Breast epithelium (tissue), 4 donors: Measurements from ENCODE around the gene EVC. TPM values are rescaled to one million over a fixed set of nuclear protein-coding genes. Genes with fewer than 3 reads are reported as not detected.

Experiments
- DNase-seq, 2 donors: peaks; one replicate each; pipeline ENCODE4 v3.0.0-alpha.2; 2019; ENCODE audit warnings: low spot score in 2 of 2
- H3K27ac ChIP-seq, 2 donors: fragments of 200-600 bp; sonication (generic) in 1 of 2; one replicate each; pipeline ENCODE4 v1.5.1; 2016 to 2019; ENCODE audit warnings: mild to moderate bottlenecking in 1 of 2
- H3K27me3 ChIP-seq, 2 donors: fragments of 200-600 bp; sonication (generic) in 1 of 2; one replicate each; pipeline versions ENCODE4 v1.5.1 to v1.6.0; 2017 to 2019; ENCODE audit warnings: control low read depth in 1 of 2, mild to moderate bottlenecking in 1 of 2
- H3K36me3 ChIP-seq: fragments of 200-600 bp; one replicate; pipeline ENCODE4 v1.5.1; 2019
- H3K4me1 ChIP-seq, 2 donors: fragments of 200-600 bp; sonication (generic); one replicate each; pipeline ENCODE4 v1.5.1; 2016 to 2019; ENCODE audit warnings: control low read depth in 1 of 2
- H3K4me3 ChIP-seq, 3 donors: fragments of 200-600 bp; sonication (generic); 1 replicate in 2 of 3; 2 replicates in 1 of 3; pipeline ENCODE4 v1.5.1; 2016 to 2019; ENCODE audit warnings: mild to moderate bottlenecking in 3 of 3, moderate library complexity in 2 of 3
- H3K9me3 ChIP-seq, 2 donors: fragments of 200-600 bp; sonication (generic) in 1 of 2; one replicate each; pipeline ENCODE4 v1.5.1; 2016 to 2019; ENCODE audit warnings: control low read depth in 1 of 2
- CTCF ChIP-seq, 3 donors: fragments of 450-650 bp; IDR thresholded peaks; one replicate each; pipeline ENCODE4 v1.5.1; 2016 to 2017; ENCODE audit warnings: antibody characterized with exemption in 3 of 3, mild to moderate bottlenecking in 3 of 3, moderate library complexity in 3 of 3
- POLR2A ChIP-seq: fragments of 450-650 bp; IDR thresholded peaks from one replicate; pipeline ENCODE4 v1.6.1; 2016; ENCODE audit warnings: antibody characterized with exemption, mild to moderate bottlenecking, moderate library complexity
- POLR2AphosphoS5 ChIP-seq, 3 donors: sonication (generic); formaldehyde crosslinking; IDR thresholded peaks; one replicate each; pipeline ENCODE4 v1.6.1; 2017; ENCODE audit warnings: antibody characterized with exemption in 3 of 3
- intact Hi-C: fragments of 100-400 bp; cut with DNase I; formaldehyde crosslinking; loops from one replicate; pipeline ENCODE4 v1.15.1; 2023; ENCODE audit warnings: low total_unique reads
- total RNA-seq, 3 donors: library from RNA; depleted of rRNA; stranded (reverse); fragments of >200 nt; gene quantifications; one replicate each; pipeline ENCODE4 v1.1.0, GENCODE V29; 2016

EVC gene
- total RNA-seq, 3 donors from 2014 or later: 20.0 to 27.5 (median 25.9) TPM

GRCh38 chr4:5707366-5707765 lies 3.6 kb upstream of the EVC start:
- Histone ChIP-seq H3K36me3 (no peaks in the 10 kb centered on the region), H3K4me1 (peaks cover 6 to 8% of the 10 kb centered on the region in 2 donors), H3K27me3 (no peaks in the 10 kb centered on the region), H3K27ac (peak overlapping the region in 1 of 2 donors; percentile 95), H3K9me3 (no peaks in the 10 kb centered on the region), H3K4me3 (peak overlapping the region; percentile 69 to 98 (median 83))
- TF ChIP-seq POLR2A: no peak
- no peak for TF ChIP-seq CTCF (IDR thresholded peaks at IDR 0.05)
- no peak for TF ChIP-seq POLR2AphosphoS5 (IDR thresholded peaks at IDR 0.05)
- DNase-seq: no peak
- intact Hi-C loops: no loop called here

GRCh38 chr4:5707778-5708448 lies 3.1 kb upstream of the EVC start:
- no peak for TF ChIP-seq CTCF (IDR thresholded peaks at IDR 0.05)
- TF ChIP-seq POLR2A: no peak
- TF ChIP-seq POLR2AphosphoS5 (IDR thresholded peaks at IDR 0.05): no peak
- H3K4me1 ChIP-seq: peaks cover 6 to 8% of the 10 kb centered on the region in 2 donors

GRCh38 chr4:5708449-5709206 lies 2.4 kb upstream of the EVC start, which contains the start of gene EVC2:
Gene EVC2, minus strand, starts transcription at chr4:5708559. Its CDS starts 46 bp downstream, at chr4:5708513.
- Histone ChIP-seq H3K36me3 (no peaks in the 10 kb centered on the region), H3K4me3 (peak within 1 kb of the TSS; percentile 69 to 98 (median 83)), H3K27ac (peak within 1 kb of the TSS; percentile 84 to 95), H3K9me3 (no peaks in the 10 kb centered on the region), H3K27me3 (no peaks in the 10 kb centered on the region), H3K4me1 (peaks cover 6 to 8% of the 10 kb centered on the region in 2 donors)
- TF ChIP-seq POLR2A (no peak), CTCF (IDR thresholded peaks at IDR 0.05) (no peak), POLR2AphosphoS5 (IDR thresholded peaks at IDR 0.05) (peak; percentile 9 to 13 (median 9))
- DNase-seq: peak; percentile 57 to 66
- intact Hi-C loops: no loop called here

More at GRCh38 chr4:5707778-5708448, 3.1 kb upstream of the EVC start:
- no peaks in the 10 kb centered on the region for H3K9me3 ChIP-seq
- peak overlapping the region; percentile 84 to 95 for H3K27ac ChIP-seq
- intact Hi-C loops: no loop called here
- H3K36me3 ChIP-seq: no peaks in the 10 kb centered on the region
- no peak for DNase-seq
- no peaks in the 10 kb centered on the region for H3K27me3 ChIP-seq
- peak overlapping the region; percentile 69 to 98 (median 83) for H3K4me3 ChIP-seq

GRCh38 chr4:5709207-5709575 lies 1.8 kb upstream of the EVC start:
- Histone ChIP-seq H3K36me3 (no peaks in the 10 kb centered on the region), H3K4me1 (peaks cover 6 to 8% of the 10 kb centered on the region in 2 donors), H3K27ac (peak overlapping the region; percentile 84 to 95), H3K27me3 (no peaks in the 10 kb centered on the region), H3K9me3 (no peaks in the 10 kb centered on the region), H3K4me3 (peak overlapping the region; percentile 69 to 98 (median 83))
- DNase-seq: no peak
- intact Hi-C loops: no loop called here
- TF ChIP-seq POLR2A (no peak), POLR2AphosphoS5 (IDR thresholded peaks at IDR 0.05) (no peak), CTCF (IDR thresholded peaks at IDR 0.05) (no peak)
